NB4 (cell line): ENCODE data around the gene BNIP1.
A peak's percentile ranks its signal among the peaks of the same experiment; 100 is the strongest.

Experiments used
- DNase-seq: peaks from one replicate; pipeline ENCODE4 v3.0.0; 2010; ENCODE audit warnings: low read depth
- H3K4me3 ChIP-seq: one replicate; pipeline ENCODE4 v1.5.1; 2011; ENCODE audit warnings: mild to moderate bottlenecking, low read depth, low read length, moderate library complexity
- MAX ChIP-seq: IDR thresholded peaks from 2 replicates; pipeline ENCODE4 v1.6.1; 2011; ENCODE audit warnings: low read depth, low read length
- MYC ChIP-seq: IDR thresholded peaks from 2 replicates; pipeline ENCODE4 v1.6.1; 2011; ENCODE audit warnings: low read depth, low read length
- POLR2A ChIP-seq: IDR thresholded peaks from 2 replicates; pipeline ENCODE4 v1.6.1; 2011; ENCODE audit warnings: mild to moderate bottlenecking; ENCODE audit not compliant: insufficient read length; ENCODE audit errors: extremely low read depth
- TF ChIP-seq, protein P1 (sequence below): IDR thresholded peaks from one replicate; pipeline ENCODE4 v1.5.1; 2012; ENCODE audit warnings: low read depth, low read length

The BNIP1 gene

GRCh38 chr5:173172166-173172565 is 27.8 kb downstream of the BNIP1 start:
- no peak for DNase-seq
- no peak overlapping the region for H3K4me3 ChIP-seq
- no peak for TF ChIP-seq MYC
- no peak for TF ChIP-seq POLR2A
- TF ChIP-seq, protein P1, sequence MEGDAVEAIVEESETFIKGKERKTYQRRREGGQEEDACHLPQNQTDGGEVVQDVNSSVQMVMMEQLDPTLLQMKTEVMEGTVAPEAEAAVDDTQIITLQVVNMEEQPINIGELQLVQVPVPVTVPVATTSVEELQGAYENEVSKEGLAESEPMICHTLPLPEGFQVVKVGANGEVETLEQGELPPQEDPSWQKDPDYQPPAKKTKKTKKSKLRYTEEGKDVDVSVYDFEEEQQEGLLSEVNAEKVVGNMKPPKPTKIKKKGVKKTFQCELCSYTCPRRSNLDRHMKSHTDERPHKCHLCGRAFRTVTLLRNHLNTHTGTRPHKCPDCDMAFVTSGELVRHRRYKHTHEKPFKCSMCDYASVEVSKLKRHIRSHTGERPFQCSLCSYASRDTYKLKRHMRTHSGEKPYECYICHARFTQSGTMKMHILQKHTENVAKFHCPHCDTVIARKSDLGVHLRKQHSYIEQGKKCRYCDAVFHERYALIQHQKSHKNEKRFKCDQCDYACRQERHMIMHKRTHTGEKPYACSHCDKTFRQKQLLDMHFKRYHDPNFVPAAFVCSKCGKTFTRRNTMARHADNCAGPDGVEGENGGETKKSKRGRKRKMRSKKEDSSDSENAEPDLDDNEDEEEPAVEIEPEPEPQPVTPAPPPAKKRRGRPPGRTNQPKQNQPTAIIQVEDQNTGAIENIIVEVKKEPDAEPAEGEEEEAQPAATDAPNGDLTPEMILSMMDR: no peak
- no peak for TF ChIP-seq MAX

- no peak for DNase-seq
These were observed 31.2 kb downstream of the BNIP1 start for GRCh38 chr5:173175523-173175922.

DNA sequence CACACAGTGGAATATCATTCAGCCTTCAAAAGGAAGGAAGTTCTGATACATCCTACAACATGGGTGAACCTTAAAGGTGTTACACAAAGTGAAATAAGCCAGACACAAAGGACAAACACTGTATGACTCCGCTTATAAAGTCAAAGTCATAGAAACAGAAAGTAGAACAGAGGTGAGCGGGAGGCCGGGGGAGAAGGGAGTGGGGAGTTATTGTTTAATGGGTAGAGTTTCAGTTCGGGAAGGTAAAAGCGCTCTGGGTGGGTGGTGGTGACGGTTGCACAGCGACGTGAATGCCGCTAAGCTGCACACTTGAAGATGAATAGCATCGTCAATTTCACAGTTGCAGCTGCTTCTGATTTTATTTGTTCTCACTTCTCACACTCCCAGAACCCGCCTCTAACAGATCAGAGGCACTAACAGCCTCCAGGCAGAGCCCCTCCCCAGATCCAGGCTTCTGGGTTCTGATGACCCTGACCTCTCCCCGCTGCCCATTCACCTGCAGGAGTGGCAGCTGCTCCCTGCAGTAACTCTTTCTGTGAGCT is 34.1 kb downstream of the BNIP1 start:
- DNase-seq: no peak
- H3K4me3 ChIP-seq: no peak overlapping the region
- TF ChIP-seq MAX: no peak

More at GRCh38 chr5:173175523-173175922, 31.2 kb downstream of the BNIP1 start:
- H3K4me3 ChIP-seq: no peak overlapping the region
- TF ChIP-seq POLR2A: no peak

DNA sequence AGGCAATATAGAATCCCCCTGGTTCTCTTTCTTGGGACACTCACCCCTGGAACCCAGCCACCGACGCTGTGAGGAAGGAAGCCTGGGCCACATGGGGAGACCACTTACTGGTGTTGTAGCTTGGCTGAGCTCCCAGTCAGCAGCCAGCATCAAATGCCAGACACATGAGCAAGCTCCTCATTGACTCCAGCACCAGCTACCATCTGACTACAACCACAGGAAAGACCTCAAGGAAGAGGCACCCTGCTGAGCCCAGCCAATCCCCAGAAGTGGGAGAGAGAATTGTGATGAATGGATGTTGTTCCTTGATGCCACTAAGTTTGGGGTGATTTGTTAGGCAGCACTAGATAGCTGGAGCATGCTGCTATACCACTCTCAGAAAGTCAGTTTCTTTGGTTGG is 36.0 kb downstream of the BNIP1 start:
- no peak for DNase-seq
- no peak overlapping the region for H3K4me3 ChIP-seq
- TF ChIP-seq, protein P1: no peak
- TF ChIP-seq POLR2A: no peak
- TF ChIP-seq MYC: no peak
- TF ChIP-seq MAX: no peak

- TF ChIP-seq MYC (no peak), POLR2A (no peak), MAX (no peak)
- TF ChIP-seq, protein P1: peak; percentile 6
- no peak overlapping the region for H3K4me3 ChIP-seq
- peak; percentile 15 for DNase-seq
These were observed 42.9 kb downstream of the BNIP1 start for GRCh38 chr5:173187054-173187743.

- no peak for DNase-seq
- TF ChIP-seq MAX (no peak), POLR2A (no peak), MYC (no peak)
- TF ChIP-seq, protein P1: no peak
- no peak overlapping the region for H3K4me3 ChIP-seq
These were observed 43.9 kb downstream of the BNIP1 start for GRCh38 chr5:173188280-173188679.

GRCh38 chr5:173191015-173191414 is 46.7 kb downstream of the BNIP1 start:
- no peak for DNase-seq
- no peak overlapping the region for H3K4me3 ChIP-seq
- TF ChIP-seq POLR2A (no peak), MYC (no peak), MAX (no peak)
- TF ChIP-seq, protein P1: no peak
